Measurements from ENCODE around the gene SERHL2.
"Not testable (repeated sequence)": the region's sequence is repeated elsewhere in the genome, so short reads cannot be mapped to it uniquely, and the experiment has no call there.

Gene SERHL2

DNA sequence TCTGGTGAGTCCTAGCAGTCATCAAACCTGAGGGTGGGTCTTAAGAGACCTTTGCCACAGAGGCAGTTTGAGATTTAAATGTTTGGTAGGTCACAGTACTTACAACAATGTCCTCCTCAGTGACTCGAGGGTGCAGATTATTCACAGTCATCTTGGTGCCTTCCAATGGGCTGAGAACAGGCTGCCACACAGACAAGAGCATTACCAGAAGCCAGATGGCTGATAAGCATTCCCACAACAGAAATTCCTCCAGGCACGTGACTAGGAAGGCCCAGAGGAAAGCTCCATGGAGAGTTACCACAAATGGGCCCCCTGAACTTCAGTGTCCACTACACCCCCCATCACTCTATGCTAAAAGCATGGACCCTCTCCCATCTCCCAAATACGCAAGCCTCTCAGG, 41.7 kb downstream of the SERHL2 start:
- Mint-ChIP-seq H3K27ac (no peak overlapping the region), H3K27me3 (ENCODE audit: low read depth) (no peaks in the 10 kb centered on the region), H3K4me3 (no peak overlapping the region), H3K4me1 (ENCODE audit: low read depth) (no peaks in the 10 kb centered on the region), H3K36me3 (ENCODE audit: low read depth) (peaks cover 54% of the 10 kb centered on the region), H3K9me3 (no peaks in the 10 kb centered on the region)
- DNase-seq (ENCODE audit: low spot score) = no peak

DNA sequence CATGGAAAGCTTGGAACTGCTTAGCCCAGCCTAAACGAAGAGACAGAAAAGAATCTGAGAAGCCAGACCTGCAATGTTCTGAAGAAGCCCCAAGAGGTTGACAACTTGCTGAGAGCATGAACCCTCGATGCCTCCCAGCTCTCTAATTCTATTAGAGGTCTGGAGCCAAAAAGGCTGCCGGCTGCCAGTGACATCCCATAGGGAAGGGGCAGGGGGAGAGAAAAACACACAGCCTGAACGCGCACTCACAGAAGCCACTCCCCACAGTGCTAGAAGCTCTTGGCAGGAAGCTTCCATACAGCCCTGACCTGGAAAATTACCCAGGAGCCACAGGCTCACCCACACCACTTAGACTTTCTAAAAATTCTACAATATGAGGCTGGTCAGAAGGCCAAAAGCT, 42.6 kb downstream of the SERHL2 start:
- H3K4me1 Mint-ChIP-seq (ENCODE audit: low read depth) = no peaks in the 10 kb centered on the region
- DNase-seq (ENCODE audit: low spot score) = no peak
- H3K27me3 Mint-ChIP-seq (ENCODE audit: low read depth) = no peaks in the 10 kb centered on the region
- H3K27ac Mint-ChIP-seq = peak overlapping the region; percentile 24
- no peaks in the 10 kb centered on the region for H3K9me3 Mint-ChIP-seq
- no peak overlapping the region for H3K4me3 Mint-ChIP-seq
- H3K36me3 Mint-ChIP-seq (ENCODE audit: low read depth) = peaks cover 54% of the 10 kb centered on the region

GRCh38 chr22:42596863-42597530, 43.2 kb downstream of the SERHL2 start:
- Mint-ChIP-seq H3K27ac (no peak overlapping the region), H3K27me3 (ENCODE audit: low read depth) (no peaks in the 10 kb centered on the region), H3K9me3 (no peaks in the 10 kb centered on the region), H3K4me1 (ENCODE audit: low read depth) (peaks cover 3% of the 10 kb centered on the region), H3K36me3 (ENCODE audit: low read depth) (peaks cover 55% of the 10 kb centered on the region), H3K4me3 (no peak overlapping the region)
- no peak for DNase-seq (ENCODE audit: low spot score)

- H3K36me3 Mint-ChIP-seq (ENCODE audit: low read depth) = peaks cover 37% of the 10 kb centered on the region
- no peaks in the 10 kb centered on the region for H3K27me3 Mint-ChIP-seq (ENCODE audit: low read depth)
- H3K4me1 Mint-ChIP-seq (ENCODE audit: low read depth) = peaks cover 4% of the 10 kb centered on the region
- DNase-seq (ENCODE audit: low spot score) = no peak
- no peak overlapping the region for H3K4me3 Mint-ChIP-seq
- no peak overlapping the region for H3K27ac Mint-ChIP-seq
- H3K9me3 Mint-ChIP-seq = no peaks in the 10 kb centered on the region
Observed at GRCh38 chr22:42601879-42602465, 48.2 kb downstream of the SERHL2 start.

DNA sequence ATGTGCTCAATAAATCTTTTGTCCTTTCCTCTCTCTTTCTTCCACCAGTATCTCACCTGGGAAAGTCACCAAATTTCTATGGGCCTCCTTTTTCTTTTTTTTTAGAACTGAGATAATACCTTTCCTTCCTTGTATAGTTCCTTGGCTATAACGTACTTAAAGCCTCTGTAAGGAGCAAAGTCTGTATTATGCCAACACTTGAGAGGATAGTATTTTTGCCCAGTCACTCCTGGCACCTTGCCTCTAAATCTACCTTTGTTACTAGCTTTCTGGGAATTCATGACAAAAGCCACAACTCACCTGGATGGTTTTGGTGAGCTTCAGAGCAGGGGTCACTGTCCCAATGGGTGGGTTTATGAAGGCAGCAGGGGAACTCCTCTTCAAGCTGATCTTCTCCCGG, 48.7 kb downstream of the SERHL2 start:
- Mint-ChIP-seq H3K27me3 (ENCODE audit: low read depth) (no peaks in the 10 kb centered on the region), H3K9me3 (no peaks in the 10 kb centered on the region), H3K36me3 (ENCODE audit: low read depth) (peaks cover 37% of the 10 kb centered on the region), H3K4me3 (no peak overlapping the region), H3K4me1 (ENCODE audit: low read depth) (peaks cover 4% of the 10 kb centered on the region), H3K27ac (no peak overlapping the region)
- DNase-seq (ENCODE audit: low spot score) = no peak

DNA sequence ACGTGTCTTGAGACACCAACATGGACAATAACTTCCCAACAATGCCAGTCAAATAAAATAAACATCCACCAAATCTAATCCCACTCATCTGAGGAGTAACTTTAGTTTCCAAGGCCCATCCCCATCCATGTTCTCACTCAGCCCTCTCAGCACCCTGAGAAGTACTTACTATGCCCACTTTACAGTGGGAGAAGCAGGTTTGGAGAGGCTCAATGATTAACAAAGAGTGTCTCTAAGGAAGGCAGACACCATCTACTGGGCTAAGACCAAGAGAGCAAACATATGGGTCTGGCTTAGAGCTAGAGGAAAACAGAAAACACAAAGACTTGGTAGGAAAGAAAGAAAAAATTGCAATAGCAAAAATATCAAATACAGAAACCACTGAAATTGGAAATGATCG, 49.7 kb downstream of the SERHL2 start:
- no peak overlapping the region for H3K4me3 Mint-ChIP-seq

GRCh38 chr22:42604403-42604802, 50.6 kb downstream of the SERHL2 start:
- Mint-ChIP-seq H3K27me3 (ENCODE audit: low read depth) (no peaks in the 10 kb centered on the region), H3K4me3 (no peak overlapping the region), H3K9me3 (no peaks in the 10 kb centered on the region), H3K36me3 (ENCODE audit: low read depth) (peaks cover 34% of the 10 kb centered on the region), H3K4me1 (ENCODE audit: low read depth) (peaks cover 8% of the 10 kb centered on the region), H3K27ac (no peak overlapping the region)
- no peak for DNase-seq (ENCODE audit: low spot score)

More for the DNA sequence above, 49.7 kb downstream of the SERHL2 start:
- no peak for DNase-seq (ENCODE audit: low spot score)
- no peak overlapping the region for H3K27ac Mint-ChIP-seq
- peaks cover 37% of the 10 kb centered on the region for H3K36me3 Mint-ChIP-seq (ENCODE audit: low read depth)
- H3K4me1 Mint-ChIP-seq (ENCODE audit: low read depth) = peaks cover 4% of the 10 kb centered on the region
- H3K27me3 Mint-ChIP-seq (ENCODE audit: low read depth) = no peaks in the 10 kb centered on the region
- no peaks in the 10 kb centered on the region for H3K9me3 Mint-ChIP-seq

DNA sequence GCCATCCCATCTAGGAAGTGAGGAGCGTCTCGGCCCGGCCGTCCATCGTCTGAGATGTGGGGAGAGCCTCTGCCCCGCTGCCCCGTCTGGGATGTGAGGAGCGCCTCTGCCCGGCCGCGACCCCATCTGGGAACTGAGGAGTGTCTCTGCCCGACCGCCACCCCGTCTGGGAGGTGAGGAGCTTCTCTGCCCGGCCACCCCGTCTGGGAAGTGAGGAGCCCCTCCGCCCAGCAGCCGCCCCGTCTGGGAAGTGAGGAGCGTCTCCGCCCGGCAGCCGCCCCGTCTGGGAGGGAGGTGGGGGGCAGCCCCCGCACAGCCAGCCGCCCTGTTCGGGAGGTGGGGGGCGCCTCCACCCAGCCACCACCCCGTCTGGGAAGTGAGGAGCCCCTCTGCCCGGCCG, 53.9 kb downstream of the SERHL2 start:
- Mint-ChIP-seq H3K36me3 (ENCODE audit: low read depth) (peaks cover 28% of the 10 kb centered on the region), H3K4me1 (ENCODE audit: low read depth) (peaks cover 23% of the 10 kb centered on the region)
- not testable (repeated sequence) for DNase-seq (ENCODE audit: low spot score); H3K27ac Mint-ChIP-seq; H3K27me3 Mint-ChIP-seq (ENCODE audit: low read depth); H3K4me3 Mint-ChIP-seq; H3K9me3 Mint-ChIP-seq

DNA sequence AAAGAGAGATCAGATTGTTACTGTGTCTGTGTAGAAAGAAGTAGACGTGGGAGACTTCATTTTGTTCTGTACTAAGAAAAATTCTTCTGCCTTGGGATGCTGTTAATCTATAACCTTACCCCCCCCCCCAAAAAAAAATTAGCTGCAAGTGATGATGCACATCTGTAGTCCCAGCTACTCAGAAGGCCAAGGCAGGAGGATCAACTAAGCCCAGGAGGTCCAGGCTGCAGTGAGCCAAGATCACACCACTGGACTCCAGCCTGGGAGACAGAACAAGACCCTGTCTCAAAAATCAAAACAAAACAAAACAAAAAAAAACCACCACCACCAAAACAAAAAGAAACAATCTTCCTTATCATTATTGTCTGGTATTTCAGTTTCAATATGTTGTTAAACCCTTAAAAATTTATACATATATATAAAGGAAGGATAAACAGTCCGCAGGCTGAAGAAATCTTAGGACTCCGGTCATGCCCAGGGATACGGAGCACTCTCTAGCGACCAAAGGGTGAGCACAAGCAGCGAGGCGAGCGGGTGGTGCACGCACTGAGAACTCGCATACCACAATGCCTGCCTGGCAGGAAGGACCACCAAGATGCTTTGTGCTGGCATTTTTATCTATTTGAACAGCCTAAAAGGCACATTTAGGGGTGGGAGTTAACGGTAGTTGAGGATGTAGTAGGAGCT, 54.5 kb downstream of the SERHL2 start:
- Mint-ChIP-seq H3K27ac (no peak overlapping the region), H3K4me1 (ENCODE audit: low read depth) (peaks cover 30% of the 10 kb centered on the region), H3K36me3 (ENCODE audit: low read depth) (peaks cover 28% of the 10 kb centered on the region), H3K4me3 (no peak overlapping the region), H3K27me3 (ENCODE audit: low read depth) (no peaks in the 10 kb centered on the region), H3K9me3 (no peaks in the 10 kb centered on the region)
- no peak for DNase-seq (ENCODE audit: low spot score)

DNA sequence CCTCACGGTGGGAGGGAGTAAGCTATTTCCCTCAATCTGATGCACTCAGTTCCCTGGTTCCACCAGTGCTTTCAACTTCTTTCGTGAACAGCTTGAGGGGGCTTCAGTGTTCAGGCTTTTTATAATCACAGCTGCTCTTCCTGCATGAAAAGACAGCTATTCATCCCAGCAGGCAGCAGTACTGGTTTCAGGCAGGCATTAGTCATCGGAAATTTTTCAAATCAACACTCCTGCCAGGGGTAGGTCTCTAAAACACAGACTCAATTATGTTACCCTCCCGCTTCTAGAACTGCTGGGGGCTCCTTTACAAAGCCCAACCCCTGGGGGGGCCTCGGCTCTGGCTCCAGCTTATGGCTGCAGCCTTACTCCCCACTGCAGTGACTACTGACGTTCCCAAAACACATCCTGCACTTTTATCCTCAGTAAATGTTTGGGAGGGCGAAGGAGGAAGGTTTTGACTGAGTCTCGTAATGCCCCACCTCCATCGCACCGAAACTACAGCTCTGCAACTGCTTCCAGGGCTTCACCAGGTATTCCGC, 55.1 kb downstream of the SERHL2 start:
- Mint-ChIP-seq H3K9me3 (no peaks in the 10 kb centered on the region), H3K27ac (no peak overlapping the region), H3K27me3 (ENCODE audit: low read depth) (no peaks in the 10 kb centered on the region), H3K4me1 (ENCODE audit: low read depth) (peaks cover 34% of the 10 kb centered on the region), H3K4me3 (no peak overlapping the region), H3K36me3 (ENCODE audit: low read depth) (peaks cover 31% of the 10 kb centered on the region)
- DNase-seq (ENCODE audit: low spot score) = no peak

- no peak overlapping the region for H3K4me3 Mint-ChIP-seq
- H3K9me3 Mint-ChIP-seq = no peaks in the 10 kb centered on the region
- H3K36me3 Mint-ChIP-seq (ENCODE audit: low read depth) = peaks cover 34% of the 10 kb centered on the region
- no peaks in the 10 kb centered on the region for H3K27me3 Mint-ChIP-seq (ENCODE audit: low read depth)
- no peak for DNase-seq (ENCODE audit: low spot score)
- peaks cover 36% of the 10 kb centered on the region for H3K4me1 Mint-ChIP-seq (ENCODE audit: low read depth)
- H3K27ac Mint-ChIP-seq = no peak overlapping the region
Observed at GRCh38 chr22:42610186-42610585, 56.4 kb downstream of the SERHL2 start.

GRCh38 chr22:42611051-42611450, 57.3 kb downstream of the SERHL2 start:
- Mint-ChIP-seq H3K4me1 (ENCODE audit: low read depth) (peaks cover 43% of the 10 kb centered on the region), H3K9me3 (no peaks in the 10 kb centered on the region), H3K4me3 (no peak overlapping the region)

GRCh38 chr22:42612336-42612735, 58.6 kb downstream of the SERHL2 start:
- Mint-ChIP-seq H3K4me3 (peak overlapping the region; percentile 94), H3K27me3 (ENCODE audit: low read depth) (no peaks in the 10 kb centered on the region), H3K27ac (peak overlapping the region; percentile 26), H3K4me1 (ENCODE audit: low read depth) (peaks cover 42% of the 10 kb centered on the region), H3K9me3 (no peaks in the 10 kb centered on the region), H3K36me3 (ENCODE audit: low read depth) (peaks cover 31% of the 10 kb centered on the region)
- DNase-seq (ENCODE audit: low spot score) = no peak

More at GRCh38 chr22:42611051-42611450, 57.3 kb downstream of the SERHL2 start:
- Mint-ChIP-seq H3K27ac (no peak overlapping the region), H3K27me3 (ENCODE audit: low read depth) (no peaks in the 10 kb centered on the region), H3K36me3 (ENCODE audit: low read depth) (peaks cover 33% of the 10 kb centered on the region)
- no peak for DNase-seq (ENCODE audit: low spot score)

GRCh38 chr22:42613872-42614301, 60.1 kb downstream of the SERHL2 start:
- H3K4me1 Mint-ChIP-seq (ENCODE audit: low read depth) = peaks cover 38% of the 10 kb centered on the region
- H3K27me3 Mint-ChIP-seq (ENCODE audit: low read depth) = no peaks in the 10 kb centered on the region
- no peak for DNase-seq (ENCODE audit: low spot score)
- H3K4me3 Mint-ChIP-seq = peak overlapping the region; percentile 94
- peak overlapping the region; percentile 94 for H3K27ac Mint-ChIP-seq
- H3K9me3 Mint-ChIP-seq = no peaks in the 10 kb centered on the region
- peaks cover 26% of the 10 kb centered on the region for H3K36me3 Mint-ChIP-seq (ENCODE audit: low read depth)

Data from T-helper 2 cell treated with Interferon-gamma antibody and Interleukin-4, amounts not matched to agents 5 μg/mL and 100 μg/mL, for 36 hours (primary cell).